WTC11 (cell line): Measurements from ENCODE around the gene LTBR. TPM values are rescaled to one million over a fixed set of nuclear protein-coding genes. Genes with fewer than 3 reads are reported as not detected.

Experiments used
- AFF4 ChIP-seq: sonication (generic); formaldehyde crosslinking; IDR thresholded peaks from 2 replicates; pipeline ENCODE4 v1.8.1; 2023; ENCODE audit warnings: mild to moderate bottlenecking, missing genetic modification reagents, borderline replicate concordance
- ATF2 ChIP-seq: sonication (generic); formaldehyde crosslinking; IDR thresholded peaks from 2 replicates; pipeline ENCODE4 v1.8.1; 2022; ENCODE audit warnings: low read depth, missing genetic modification reagents, borderline replicate concordance
- ATF3 ChIP-seq: sonication (generic); formaldehyde crosslinking; conservative IDR thresholded peaks from 2 replicates; pipeline ENCODE4 v1.8.1; 2022; ENCODE audit warnings: mild to moderate bottlenecking, missing genetic modification reagents
- EMX1 ChIP-seq: fragments of 250-450 bp; sonication (Bioruptor Pico); IDR thresholded peaks from 2 replicates; pipeline ENCODE4 v1.8.0; 2021; ENCODE audit warnings: mild to moderate bottlenecking
- GABPB1 ChIP-seq: sonication (generic); formaldehyde crosslinking; IDR thresholded peaks from 2 replicates; pipeline ENCODE4 v1.8.1; 2023; ENCODE audit warnings: mild to moderate bottlenecking, missing genetic modification reagents
- HMGXB4 ChIP-seq: sonication (generic); formaldehyde crosslinking; IDR thresholded peaks from 2 replicates; pipeline ENCODE4 v1.8.1; 2023; ENCODE audit warnings: mild to moderate bottlenecking, moderate library complexity, missing genetic modification reagents
- IRF1 ChIP-seq: sonication (generic); formaldehyde crosslinking; IDR thresholded peaks from 2 replicates; pipeline ENCODE4 v1.8.0; 2023; ENCODE audit warnings: missing genetic modification reagents
- IRF2 ChIP-seq: sonication (generic); formaldehyde crosslinking; IDR thresholded peaks from 2 replicates; pipeline ENCODE4 v1.8.0; 2022; ENCODE audit warnings: low read depth, missing genetic modification reagents, borderline replicate concordance
- MAX ChIP-seq: sonication (generic); formaldehyde crosslinking; IDR thresholded peaks from 2 replicates; pipeline ENCODE4 v1.8.0; 2022; ENCODE audit warnings: mild to moderate bottlenecking, missing genetic modification reagents
- MXD4 ChIP-seq: fragments of 250-450 bp; sonication (Bioruptor Pico); IDR thresholded peaks from 2 replicates; pipeline ENCODE4 v1.8.0; 2021; ENCODE audit warnings: mild to moderate bottlenecking, moderate library complexity, borderline replicate concordance
- MYBL2 ChIP-seq: sonication (generic); formaldehyde crosslinking; IDR thresholded peaks from 2 replicates; pipeline ENCODE4 v1.8.1; 2023; ENCODE audit warnings: mild to moderate bottlenecking, moderate library complexity, missing genetic modification reagents
- NFATC4 ChIP-seq: fragments of 250-450 bp; sonication (Bioruptor Pico); IDR thresholded peaks from 2 replicates; pipeline ENCODE4 v1.9.0; 2021; ENCODE audit warnings: mild to moderate bottlenecking
- NFE2L1 ChIP-seq: sonication (generic); formaldehyde crosslinking; IDR thresholded peaks from 2 replicates; pipeline ENCODE4 v1.8.1; 2023; ENCODE audit warnings: missing genetic modification reagents
- NR1H2 ChIP-seq: sonication (generic); formaldehyde crosslinking; IDR thresholded peaks from 2 replicates; pipeline ENCODE4 v1.9.0; 2021; ENCODE audit warnings: mild to moderate bottlenecking, moderate library complexity, missing genetic modification reagents
- NR2C2 ChIP-seq: sonication (generic); formaldehyde crosslinking; IDR thresholded peaks from 2 replicates; pipeline ENCODE4 v1.8.0; 2022; ENCODE audit warnings: mild to moderate bottlenecking, missing genetic modification reagents
- RELA ChIP-seq: sonication (generic); formaldehyde crosslinking; IDR thresholded peaks from 2 replicates; pipeline ENCODE4 v1.8.1; 2022; ENCODE audit warnings: missing genetic modification reagents, mild to moderate bottlenecking, borderline replicate concordance
- STAT6 ChIP-seq: sonication (generic); formaldehyde crosslinking; conservative IDR thresholded peaks from 2 replicates; pipeline ENCODE4 v1.8.1; 2023; ENCODE audit warnings: mild to moderate bottlenecking, low read depth, missing genetic modification reagents, moderate library complexity
- TCF7 ChIP-seq: sonication (generic); formaldehyde crosslinking; IDR thresholded peaks from 2 replicates; pipeline ENCODE4 v1.8.0; 2022; ENCODE audit warnings: mild to moderate bottlenecking, low read depth, missing genetic modification reagents, moderate library complexity
- TEAD1 ChIP-seq: sonication (generic); formaldehyde crosslinking; IDR thresholded peaks from 2 replicates; pipeline ENCODE4 v1.8.0; 2022; ENCODE audit warnings: mild to moderate bottlenecking, missing genetic modification reagents
- ZBTB43 ChIP-seq: sonication (generic); formaldehyde crosslinking; IDR thresholded peaks from 2 replicates; pipeline ENCODE4 v1.8.1; 2023; ENCODE audit warnings: mild to moderate bottlenecking, missing genetic modification reagents
- ZNF263 ChIP-seq: sonication (generic); formaldehyde crosslinking; IDR thresholded peaks from 2 replicates; pipeline ENCODE4 v1.8.1; 2022; ENCODE audit warnings: low read depth, mild to moderate bottlenecking, moderate library complexity, missing genetic modification reagents
- ZNF317 ChIP-seq: sonication (generic); formaldehyde crosslinking; IDR thresholded peaks from 2 replicates; pipeline ENCODE4 v1.8.1; 2023; ENCODE audit warnings: low read depth, mild to moderate bottlenecking, moderate library complexity, missing genetic modification reagents, borderline replicate concordance
- ZNF396 ChIP-seq: fragments of 250-450 bp; sonication (Bioruptor Pico); IDR thresholded peaks from 2 replicates; pipeline ENCODE4 v1.8.0; 2021; ENCODE audit warnings: mild to moderate bottlenecking, moderate library complexity, borderline replicate concordance
- ZNF512 ChIP-seq: sonication (generic); formaldehyde crosslinking; IDR thresholded peaks from 2 replicates; pipeline ENCODE4 v1.8.1; 2022; ENCODE audit warnings: missing genetic modification reagents, borderline replicate concordance
- total RNA-seq: library from RNA; stranded (reverse); gene quantifications from 3 replicates; pipeline ENCODE4 v1.2.3, GENCODE V29; 2021

The LTBR gene
- total RNA-seq, 1 experiment from 2014 or later: 4.0 TPM

- no peak for TF ChIP-seq STAT6 (CRISPR knock-in tag)
- no peak for TF ChIP-seq HMGXB4
- TF ChIP-seq ZNF263 (CRISPR knock-in tag): no peak; the same call in 1 of the 2 replicates
- TF ChIP-seq IRF2 (CRISPR knock-in tag): no peak
- no peak for TF ChIP-seq EMX1 (CRISPR knock-in tag)
- TF ChIP-seq ZNF396: no peak
- no peak for TF ChIP-seq ATF2 (CRISPR knock-in tag)
- no peak for TF ChIP-seq MXD4 (CRISPR knock-in tag)
- peak; percentile 55 for TF ChIP-seq MAX (CRISPR knock-in tag)
- TF ChIP-seq ZNF512 (CRISPR knock-in tag): no peak
- no peak for TF ChIP-seq ATF3 (CRISPR knock-in tag)
- TF ChIP-seq ZNF317: no peak
- no peak for TF ChIP-seq MYBL2 (CRISPR knock-in tag)
- no peak for TF ChIP-seq NR1H2 (CRISPR knock-in tag)
- no peak for TF ChIP-seq ZBTB43 (CRISPR knock-in tag)
- peak; percentile 74 for TF ChIP-seq GABPB1
- no peak for TF ChIP-seq TCF7
- TF ChIP-seq RELA (CRISPR knock-in tag): no peak
- no peak for TF ChIP-seq NFE2L1 (CRISPR knock-in tag)
- no peak for TF ChIP-seq NFATC4
- no peak for TF ChIP-seq NR2C2 (CRISPR knock-in tag)
- no peak for TF ChIP-seq IRF1 (CRISPR knock-in tag)
- no peak for TF ChIP-seq AFF4
- TF ChIP-seq TEAD1: peak; percentile 72; the same call in 1 of the 2 replicates
Measured at GRCh38 chr12:6341417-6342139, 42.4 kb upstream of the LTBR start, which contains the start of gene TNFRSF1A (continued).
